HG03571 (cell line): ENCODE data around the gene UBAC1.
"Not testable (repeated sequence)": the region's sequence is repeated elsewhere in the genome, so short reads cannot be mapped to it uniquely, and the experiment has no call there.

ENCODE experiments used
- ATAC-seq: cut with Tn5 transposase; IDR thresholded peaks from one replicate; pipeline ENCODE4 v1.9.1; 2021; ENCODE audit not compliant: unreplicated experiment

The UBAC1 gene

GRCh38 chr9:135961811-135962695 lies 880 bp upstream of the UBAC1 start:
- no peak for ATAC-seq

GRCh38 chr9:135960411-135961276 lies 529 bp downstream of the UBAC1 start:
- ATAC-seq: peak; percentile 6

GRCh38 chr9:135959814-135960213 lies 1.4 kb downstream of the UBAC1 start:
- ATAC-seq: no peak

- ATAC-seq: no peak
Measured at GRCh38 chr9:135958485-135958884, 2.7 kb downstream of the UBAC1 start.

- no peak for ATAC-seq
Measured at GRCh38 chr9:135957431-135957830, 3.7 kb downstream of the UBAC1 start.

- no peak for ATAC-seq
Measured at GRCh38 chr9:135956802-135957174, 4.4 kb downstream of the UBAC1 start.

- no peak for ATAC-seq
Measured at GRCh38 chr9:135955934-135956801, 5.0 kb downstream of the UBAC1 start.

- no peak for ATAC-seq
Measured at GRCh38 chr9:135952664-135953206, 8.4 kb downstream of the UBAC1 start.

- ATAC-seq: no peak
Measured at GRCh38 chr9:135951889-135952663, 9.1 kb downstream of the UBAC1 start.

GRCh38 chr9:135951310-135951709 lies 9.9 kb downstream of the UBAC1 start:
- not testable (repeated sequence) for ATAC-seq

GRCh38 chr9:135950841-135951240 lies 10.3 kb downstream of the UBAC1 start:
- ATAC-seq: not testable (repeated sequence)

GRCh38 chr9:135950135-135950682 lies 11.0 kb downstream of the UBAC1 start:
- no peak for ATAC-seq

GRCh38 chr9:135949501-135950134 lies 11.6 kb downstream of the UBAC1 start:
- no peak for ATAC-seq

- no peak for ATAC-seq
Measured at GRCh38 chr9:135948968-135949367, 12.2 kb downstream of the UBAC1 start.

- no peak for ATAC-seq
Measured at GRCh38 chr9:135948446-135948845, 12.7 kb downstream of the UBAC1 start.

GRCh38 chr9:135947582-135947981 lies 13.6 kb downstream of the UBAC1 start:
- ATAC-seq: no peak

- not testable (repeated sequence) for ATAC-seq
Measured at GRCh38 chr9:135947105-135947504, 14.1 kb downstream of the UBAC1 start.

- ATAC-seq: no peak
Measured at GRCh38 chr9:135946392-135946994, 14.7 kb downstream of the UBAC1 start.

- ATAC-seq: no peak
Measured at GRCh38 chr9:135945969-135946368, 15.2 kb downstream of the UBAC1 start.
